D721Med (cell line): Measurements from ENCODE around the gene HNF4A.
"Not testable (repeated sequence)": the region's sequence is repeated elsewhere in the genome, so short reads cannot be mapped to it uniquely, and the experiment has no call there.

ENCODE experiments used
- DNase-seq: peaks from one replicate; pipeline ENCODE4 v3.0.0; 2011; ENCODE audit warnings: low spot score; ENCODE audit not compliant: insufficient read length
- FAIRE-seq: peaks from 2 replicates; lab custom pipeline; 2011; peaks lifted over from hg19 to GRCh38; lab: Jason Lieb, UNC
- CTCF ChIP-seq: IDR thresholded peaks from 2 replicates; pipeline ENCODE4 v1.5.1; 2012; ENCODE audit warnings: mild to moderate bottlenecking, control low read depth; ENCODE audit not compliant: insufficient read depth; ENCODE audit errors: missing control alignments

HNF4A gene

DNA sequence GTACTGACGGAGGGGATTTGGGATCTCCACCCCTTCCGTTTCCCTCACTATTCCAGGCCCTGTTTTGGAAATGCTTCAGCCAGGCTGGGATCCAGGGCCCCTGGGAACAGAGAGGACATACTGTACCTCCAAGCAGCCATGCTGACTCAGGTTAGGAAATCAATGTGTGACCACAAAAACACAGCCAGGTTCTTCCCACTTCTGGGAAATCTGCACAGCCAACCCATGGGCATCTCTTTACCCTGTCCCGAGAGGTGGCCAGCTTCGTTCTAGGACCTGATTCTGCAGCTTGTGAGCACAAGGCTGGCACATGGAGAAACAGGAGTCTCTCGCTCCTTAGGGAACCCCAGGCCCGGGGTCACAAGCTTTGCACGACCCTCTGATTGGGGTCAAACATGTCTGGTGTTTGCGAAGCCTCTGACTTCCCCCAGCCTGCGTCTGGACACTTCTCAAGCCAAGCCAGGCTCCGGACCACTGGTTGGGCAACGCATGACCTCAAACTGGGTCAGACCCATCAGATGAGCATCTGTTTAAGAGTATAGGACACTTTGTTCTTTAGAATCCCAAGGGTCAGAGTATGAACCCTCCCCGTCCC, 111.9 kb downstream of the HNF4A start:
- no peak for FAIRE-seq
- no peak for DNase-seq
- no peak for TF ChIP-seq CTCF

DNA sequence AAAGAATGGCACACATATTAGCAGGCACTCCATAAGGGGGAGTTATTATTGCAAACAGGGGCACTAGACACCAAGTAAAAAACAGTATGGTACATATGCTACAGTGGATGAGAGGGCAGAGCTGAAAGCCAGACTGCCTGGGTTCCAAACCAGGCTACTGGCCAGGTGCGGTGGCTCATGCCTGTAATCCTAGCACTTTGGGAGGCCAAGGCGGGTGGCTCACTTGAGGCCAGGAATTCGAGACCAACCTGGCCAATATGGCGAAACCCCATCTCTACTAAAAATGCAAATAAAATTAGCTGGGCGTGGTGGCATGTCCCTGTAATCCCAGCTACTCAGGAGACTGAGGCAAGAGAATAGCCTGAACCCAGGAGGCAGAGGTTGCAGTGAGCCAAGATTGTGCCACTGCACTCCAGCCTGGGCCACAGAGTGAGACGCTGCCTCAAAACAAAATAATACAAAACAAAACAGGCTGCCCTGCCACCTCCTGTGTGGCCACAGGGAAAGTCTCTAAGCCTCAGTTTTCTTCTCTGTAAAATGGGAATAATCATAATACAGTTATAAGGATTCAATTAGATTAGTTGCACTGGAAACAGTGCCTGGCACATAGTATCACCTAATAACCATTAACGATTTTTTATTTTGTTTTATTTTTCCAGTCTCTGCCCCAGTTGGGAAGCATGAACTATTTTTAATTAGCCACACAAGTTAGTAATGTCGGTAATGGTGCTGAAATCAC, 112.7 kb downstream of the HNF4A start:
- no peak for TF ChIP-seq CTCF
- DNase-seq: no peak
- no peak for FAIRE-seq

- no peak for FAIRE-seq
- DNase-seq: no peak
- TF ChIP-seq CTCF: no peak
These were observed 114.8 kb downstream of the HNF4A start for GRCh38 chr20:44470327-44470726.

- FAIRE-seq: no peak
- DNase-seq: no peak
- TF ChIP-seq CTCF: peak; percentile 46
These were observed 116.0 kb downstream of the HNF4A start for GRCh38 chr20:44471481-44471882.

- DNase-seq, FAIRE-seq: not testable (repeated sequence)
These were observed 116.8 kb downstream of the HNF4A start for GRCh38 chr20:44472283-44472682.

- DNase-seq (no peak), FAIRE-seq (no peak)
- no peak for TF ChIP-seq CTCF
These were observed 119.8 kb downstream of the HNF4A start for GRCh38 chr20:44475372-44475693.

- DNase-seq (peak; percentile 60), FAIRE-seq (no peak)
- TF ChIP-seq CTCF: peak; percentile 11
These were observed 120.4 kb downstream of the HNF4A start, which contains the start of gene TTPAL for GRCh38 chr20:44475694-44476560. Gene TTPAL (plus strand): TSS chr20:44475874. CDS start chr20:44480000, 4,126 bp downstream.
